Fibroblast of pulmonary artery (primary cell): Measurements from ENCODE around the gene USP7.

Source experiments
- DNase-seq: peaks from one replicate; pipeline ENCODE4 v3.0.0-alpha.2; 2010; ENCODE audit warnings: low read depth
- H3K4me3 ChIP-seq: replicated peaks from 2 replicates; pipeline ENCODE4 v1.5.1; 2011; ENCODE audit warnings: low read depth, mild to moderate bottlenecking, control low read depth, low read length, moderate library complexity
- TF ChIP-seq, protein P1 (sequence below): IDR thresholded peaks from 2 replicates; pipeline ENCODE4 v1.5.1; 2011; ENCODE audit warnings: mild to moderate bottlenecking, control low read depth, low read length, inconsistent platforms; ENCODE audit errors: missing control alignments

The USP7 gene

DNA sequence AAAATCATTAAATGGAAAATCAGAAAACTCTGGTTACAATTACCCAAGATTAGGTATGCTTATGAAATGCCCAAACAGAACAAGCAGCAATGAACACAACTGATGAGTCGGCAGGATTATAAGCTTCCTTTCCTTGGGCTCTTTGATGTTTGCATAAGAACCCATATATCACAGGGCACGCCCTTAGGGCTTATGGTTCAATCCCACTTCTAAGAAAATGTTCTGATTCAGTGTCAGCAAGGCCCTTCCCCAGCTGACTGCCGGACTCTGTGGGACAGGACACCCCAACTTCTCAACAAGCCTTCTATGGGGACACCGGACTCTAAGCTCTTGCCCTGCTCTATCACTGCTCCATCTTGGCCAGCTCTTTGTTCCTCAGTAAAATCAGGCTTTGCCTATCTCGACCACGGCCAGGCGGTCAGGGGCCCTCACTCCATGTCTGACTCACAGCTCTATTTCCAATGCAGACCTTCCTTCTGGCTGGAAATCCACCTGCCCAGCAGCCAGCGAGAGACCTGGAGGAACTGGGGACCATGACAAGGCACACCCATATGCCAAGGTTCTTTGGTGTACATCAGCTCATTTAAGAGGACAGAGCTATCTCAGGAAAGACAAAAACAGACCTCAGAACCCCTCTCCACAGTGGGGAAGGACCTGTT is 54.8 kb downstream of the USP7 start:
- H3K4me3 ChIP-seq: no peak overlapping the region
- TF ChIP-seq, protein P1, sequence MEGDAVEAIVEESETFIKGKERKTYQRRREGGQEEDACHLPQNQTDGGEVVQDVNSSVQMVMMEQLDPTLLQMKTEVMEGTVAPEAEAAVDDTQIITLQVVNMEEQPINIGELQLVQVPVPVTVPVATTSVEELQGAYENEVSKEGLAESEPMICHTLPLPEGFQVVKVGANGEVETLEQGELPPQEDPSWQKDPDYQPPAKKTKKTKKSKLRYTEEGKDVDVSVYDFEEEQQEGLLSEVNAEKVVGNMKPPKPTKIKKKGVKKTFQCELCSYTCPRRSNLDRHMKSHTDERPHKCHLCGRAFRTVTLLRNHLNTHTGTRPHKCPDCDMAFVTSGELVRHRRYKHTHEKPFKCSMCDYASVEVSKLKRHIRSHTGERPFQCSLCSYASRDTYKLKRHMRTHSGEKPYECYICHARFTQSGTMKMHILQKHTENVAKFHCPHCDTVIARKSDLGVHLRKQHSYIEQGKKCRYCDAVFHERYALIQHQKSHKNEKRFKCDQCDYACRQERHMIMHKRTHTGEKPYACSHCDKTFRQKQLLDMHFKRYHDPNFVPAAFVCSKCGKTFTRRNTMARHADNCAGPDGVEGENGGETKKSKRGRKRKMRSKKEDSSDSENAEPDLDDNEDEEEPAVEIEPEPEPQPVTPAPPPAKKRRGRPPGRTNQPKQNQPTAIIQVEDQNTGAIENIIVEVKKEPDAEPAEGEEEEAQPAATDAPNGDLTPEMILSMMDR: no peak
- DNase-seq: no peak

DNA sequence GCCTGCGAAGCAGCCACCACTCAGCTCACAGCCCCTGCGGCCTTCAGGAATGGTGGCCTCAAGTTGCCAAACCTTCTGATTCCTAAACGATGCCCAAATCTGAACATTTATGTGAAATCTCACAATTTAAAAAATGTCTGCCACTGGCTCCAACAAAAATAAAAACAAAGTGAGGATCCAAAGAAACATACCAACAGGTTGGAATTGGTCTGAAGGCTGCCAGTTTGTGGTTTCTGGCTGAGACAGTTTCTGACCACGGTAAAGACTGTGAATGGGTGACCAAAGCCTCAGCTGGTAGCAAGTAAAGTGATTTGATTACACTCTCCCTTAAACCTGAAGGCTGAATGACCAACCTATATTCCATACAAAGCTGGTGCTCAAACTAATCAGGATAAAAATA is 56.6 kb downstream of the USP7 start:
- TF ChIP-seq, protein P1: no peak
- no peak for DNase-seq
- no peak overlapping the region for H3K4me3 ChIP-seq

DNA sequence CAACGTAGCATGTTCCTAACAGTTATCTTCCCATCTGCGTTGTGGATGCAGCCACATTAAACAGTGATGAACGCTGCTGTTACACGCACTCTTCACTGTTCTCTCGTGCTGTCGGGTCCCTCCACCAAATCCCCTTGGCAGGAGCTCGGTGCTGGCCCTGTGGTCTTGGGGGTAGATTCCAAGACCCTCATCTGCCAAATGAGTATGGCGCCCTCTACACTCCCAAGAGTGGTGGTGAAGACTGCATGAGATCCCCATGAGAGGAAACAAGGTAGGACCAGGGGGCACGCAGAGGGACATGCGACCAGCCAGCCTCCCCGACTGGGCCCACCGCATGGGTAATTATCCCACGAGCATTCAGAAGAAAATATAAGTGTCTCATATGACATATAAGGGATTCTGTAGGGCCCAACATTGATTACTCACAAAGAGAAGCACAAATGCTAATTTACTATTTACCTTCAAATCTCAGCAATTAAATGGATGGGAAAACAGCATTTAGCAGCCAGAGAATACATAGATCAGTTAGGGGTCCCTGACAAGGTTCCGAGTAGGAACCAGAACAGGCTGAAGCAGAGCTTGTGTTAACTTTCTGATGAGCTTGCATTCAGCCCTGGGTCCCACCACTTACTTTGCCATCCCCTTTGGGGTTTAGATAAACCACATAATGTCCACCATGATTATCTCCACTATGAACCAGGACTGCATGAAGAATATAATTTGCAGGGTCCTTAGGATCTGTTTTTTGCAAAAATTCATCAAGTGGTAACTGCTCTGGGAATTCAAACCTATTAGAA is 57.7 kb downstream of the USP7 start:
- DNase-seq: no peak
- TF ChIP-seq, protein P1: peak; percentile 40
- H3K4me3 ChIP-seq: no peak overlapping the region

DNA sequence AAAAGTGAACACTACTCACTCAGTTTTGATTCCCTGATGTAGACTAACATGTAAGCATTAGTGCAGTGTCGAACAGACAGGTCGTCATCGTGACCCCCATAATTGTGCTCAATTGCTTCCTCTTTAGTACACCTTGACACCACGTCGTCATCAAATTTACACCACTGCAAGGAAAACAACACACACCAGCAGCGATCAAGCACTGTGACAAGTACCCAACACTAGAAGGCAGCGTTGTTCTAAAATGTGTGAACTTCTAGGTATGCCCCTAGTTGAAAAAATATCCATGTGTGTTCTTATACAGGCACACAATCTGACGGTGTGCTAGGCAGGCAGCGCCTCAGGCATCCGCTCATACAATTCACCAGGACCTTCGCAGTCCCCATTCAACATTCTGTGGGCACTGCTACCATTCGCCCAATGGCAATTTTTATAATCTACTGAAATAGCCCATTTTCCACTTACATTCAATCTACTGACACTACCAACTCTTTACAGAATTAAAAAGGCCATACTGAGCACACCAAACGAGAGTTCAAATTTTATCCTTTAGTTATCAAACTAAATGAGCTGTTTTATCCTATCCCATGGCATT is 58.4 kb downstream of the USP7 start:
- DNase-seq: peak; percentile 66
- no peak overlapping the region for H3K4me3 ChIP-seq
- TF ChIP-seq, protein P1: peak; percentile 62

DNA sequence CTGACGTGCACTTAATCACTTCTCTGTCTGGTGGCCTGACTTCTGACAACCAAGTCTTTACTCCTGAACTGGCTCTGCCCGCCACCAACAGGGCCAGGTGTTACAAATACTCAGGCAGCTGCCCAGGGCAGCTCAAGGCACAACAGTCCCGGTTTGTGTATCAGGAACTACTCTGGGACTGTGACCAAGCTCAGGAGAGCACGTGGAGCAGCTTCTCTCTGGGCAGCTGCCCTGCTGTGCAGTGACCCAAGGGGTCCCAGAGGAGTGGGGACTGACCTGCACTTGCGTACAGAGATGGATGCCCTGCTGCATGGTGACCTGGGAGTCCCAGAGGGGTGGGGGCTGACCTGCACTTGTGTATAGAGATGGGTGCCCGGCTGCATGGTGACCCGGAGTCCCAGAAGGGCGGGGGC is 59.7 kb downstream of the USP7 start:
- TF ChIP-seq, protein P1: no peak
- no peak for DNase-seq
- H3K4me3 ChIP-seq: no peak overlapping the region

DNA sequence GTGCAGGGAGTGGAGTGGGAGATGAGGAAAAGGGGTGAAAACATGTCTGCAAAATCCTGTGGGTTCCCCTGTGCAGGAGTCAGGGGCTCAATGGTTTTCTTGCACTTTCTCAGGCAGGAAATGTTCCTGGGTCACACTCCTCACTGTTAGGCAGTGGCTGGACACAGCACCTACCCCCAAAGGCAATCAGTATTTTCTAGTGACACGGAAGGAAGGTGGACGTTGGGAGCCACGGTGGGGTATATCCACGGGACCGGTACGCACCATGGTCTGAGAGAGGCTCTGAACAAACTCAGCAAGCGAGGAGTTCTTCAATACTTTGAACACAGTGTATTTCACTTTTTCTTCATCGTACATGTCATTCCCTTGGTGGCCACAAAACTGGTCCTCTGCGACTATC is 60.7 kb downstream of the USP7 start:
- TF ChIP-seq, protein P1: no peak
- no peak for DNase-seq
- no peak overlapping the region for H3K4me3 ChIP-seq
